B cell (primary cell): ENCODE measurements around the gene SLC6A12. TPM values are rescaled to one million over a fixed set of nuclear protein-coding genes. Genes with fewer than 3 reads are reported as not detected.

Experiments used
- ATAC-seq: fragments of 200-7000 bp; cut with Tn5 transposase; one replicate; pipeline ENCODE4 v1.10.0; 2021; ENCODE audit warnings: low read depth, mild to moderate bottlenecking, moderate number of reproducible peaks, moderate library complexity
- CTCF ChIA-PET: fragments of 350-600 bp; sonication (Branson Sonifier 250); formaldehyde crosslinking; loops from one replicate; lab custom pipeline; 2021; ENCODE audit warnings: antibody characterized with exemption, inconsistent platforms; lab: Charles Lee
- POLR2A ChIA-PET: fragments of 350-600 bp; sonication (Branson Sonifier 250); formaldehyde crosslinking; loops from one replicate; lab custom pipeline; 2021; ENCODE audit warnings: antibody characterized with exemption; lab: Charles Lee
- DNase-seq: peaks from one replicate; pipeline ENCODE4 v3.0.0; 2013
- H2AFZ ChIP-seq: 2 replicates; pipeline ENCODE4 v1.6.1; 2012; ENCODE audit warnings: mild to moderate bottlenecking, low read depth, low read length; ENCODE audit not compliant: insufficient read depth, poor library complexity, severe bottlenecking
- H3K27ac ChIP-seq, 2 donors: 1 replicate in 1 of 2; 2 replicates in 1 of 2; pipeline ENCODE4 v1.5.1; 2012 to 2013; ENCODE audit warnings: low read length in 2 of 2, mild to moderate bottlenecking in 2 of 2, moderate library complexity in 1 of 2
- H3K27me3 ChIP-seq, 4 experiments: fragments of 200-600 bp in 1 of 4; sonication (generic) in 1 of 4; replicated peaks in 1 of 4; 1 replicate in 2 of 4; 2 replicates in 2 of 4; pipeline versions ENCODE4 v1.6.1 to v1.7.0; 2013 to 2016; ENCODE audit warnings: low read length in 3 of 4, mild to moderate bottlenecking in 2 of 4, mixed read lengths in 1 of 4, moderate library complexity in 1 of 4; ENCODE audit not compliant: insufficient read depth in 4 of 4, control insufficient read depth in 3 of 4; ENCODE audit errors: control extremely low read depth in 1 of 4
- H3K36me3 ChIP-seq, 2 experiments: replicated peaks in 1 of 2; 1 replicate in 1 of 2; 2 replicates in 1 of 2; pipeline versions ENCODE4 v1.6.1 to v1.7.1; 2013; ENCODE audit warnings: low read length in 1 of 2; ENCODE audit not compliant: insufficient read depth in 2 of 2, control insufficient read depth in 1 of 2; ENCODE audit errors: control extremely low read depth in 1 of 2, extremely low read depth in 1 of 2
- H3K4me1 ChIP-seq, 2 donors: fragments of 200-600 bp in 1 of 2; sonication (generic) in 1 of 2; 1 replicate in 1 of 2; 2 replicates in 1 of 2; pipeline versions ENCODE4 v1.5.1 to v1.6.1; 2013 to 2017; ENCODE audit warnings: low read length in 2 of 2; ENCODE audit not compliant: control insufficient read depth in 2 of 2, insufficient read depth in 2 of 2
- H3K4me2 ChIP-seq: replicated peaks from 2 replicates; pipeline ENCODE3; 2012; ENCODE audit warnings: mild to moderate bottlenecking, low read depth, low read length; ENCODE audit not compliant: poor library complexity, severe bottlenecking
- H3K4me3 ChIP-seq, 5 experiments: fragments of 200-600 bp in 1 of 5; sonication (generic) in 1 of 5; 1 replicate in 3 of 5; 2 replicates in 2 of 5; pipeline versions ENCODE4 v1.5.1 to v1.7.0; 2011 to 2016; ENCODE audit warnings: low read length in 4 of 5, mild to moderate bottlenecking in 4 of 5, low read depth in 2 of 5, control low read depth in 1 of 5, moderate library complexity in 1 of 5; ENCODE audit not compliant: insufficient read depth in 1 of 5; ENCODE audit errors: control extremely low read depth in 1 of 5, extremely low read depth in 1 of 5
- H3K79me2 ChIP-seq: fragments of 200-600 bp; sonication (generic); one replicate; pipeline ENCODE4 v1.6.0; 2016; ENCODE audit warnings: low read length; ENCODE audit not compliant: control insufficient read depth, insufficient read depth
- H3K9ac ChIP-seq: fragments of 200-600 bp; sonication (generic); 2 replicates; pipeline ENCODE4 v1.6.1; 2017; ENCODE audit warnings: mild to moderate bottlenecking, low read length, moderate library complexity
- H3K9me3 ChIP-seq, 3 donors: one replicate each; pipeline versions ENCODE4 v1.6.1 to v1.7.1; 2013; ENCODE audit warnings: low read length in 2 of 3; ENCODE audit not compliant: control insufficient read depth in 2 of 3, insufficient read depth in 1 of 3; ENCODE audit errors: control extremely low read depth in 1 of 3
- H4K20me1 ChIP-seq: 2 replicates; pipeline ENCODE4 v1.6.0; 2012; ENCODE audit warnings: mild to moderate bottlenecking, low read length; ENCODE audit not compliant: insufficient read depth, control insufficient read depth, poor library complexity, severe bottlenecking
- H3K27ac Mint-ChIP-seq: one replicate; pipeline ENCODE4 v1.8.0; 2021; ENCODE audit warnings: mixed read lengths
- H3K27me3 Mint-ChIP-seq: one replicate; pipeline ENCODE4 v1.8.0; 2021; ENCODE audit warnings: mixed read lengths
- H3K4me1 Mint-ChIP-seq: one replicate; pipeline ENCODE4 v1.8.0; 2021; ENCODE audit warnings: mixed read lengths
- H3K4me3 Mint-ChIP-seq: one replicate; pipeline ENCODE4 v1.8.0; 2021; ENCODE audit warnings: mixed read lengths
- H3K9me3 Mint-ChIP-seq: one replicate; pipeline ENCODE4 v1.8.0; 2022; ENCODE audit warnings: mixed read lengths; ENCODE audit not compliant: insufficient read depth
- CTCF ChIP-seq: fragments of 200-600 bp; IDR thresholded peaks from one replicate; pipeline ENCODE4 v1.8.0; 2022; ENCODE audit warnings: antibody characterized with exemption, mild to moderate bottlenecking
- EZH2 ChIP-seq: IDR thresholded peaks from 2 replicates; pipeline ENCODE4 v1.6.1; 2012; ENCODE audit warnings: borderline replicate concordance, low read depth, mild to moderate bottlenecking, moderate library complexity, low read length; ENCODE audit not compliant: insufficient read depth, poor library complexity, severe bottlenecking
- WGBS: methylation state at CpG from one replicate; pipeline ENCODE4 v1.1.5; 2013; ENCODE audit warnings: missing lambda C conversion rate; ENCODE audit not compliant: insufficient coverage; 5-methylcytosine and 5-hydroxymethylcytosine counted together
- intact Hi-C: fragments of 100-400 bp; cut with micrococcal nuclease; formaldehyde crosslinking; loops from one replicate; pipeline ENCODE4 v1.10.0; 2022
- polyA plus RNA-seq: library from polyadenylated mRNA; depleted of rRNA; stranded (reverse); fragments of >200 nt; gene quantifications from 2 replicates; pipeline ENCODE4 v1.2.3, GENCODE V29; 2012
- total RNA-seq, 2 donors: library from RNA; stranded (reverse); fragments of 120-200 nt in 1 of 2; gene quantifications; 1 replicate in 1 of 2; 2 replicates in 1 of 2; pipeline versions ENCODE4 v1.2.3 to v1.2.4, GENCODE V29; 2013 to 2022

The SLC6A12 gene
- total and polyA plus RNA-seq, 2 donors (not counting 1 experiment from before 2014, with no cell fraction given): 0.06 TPM; not detected in 1

- POLR2A ChIA-PET: no interaction called here
- no peak within 1 kb of the TSS for H3K27ac ChIP-seq
- TF ChIP-seq EZH2 (no peak), CTCF (no peak)
These were observed 48.9 kb upstream of the SLC6A12 start, which contains the start of gene SLC6A13 for GRCh38 chr12:262817-263216. TSS of gene SLC6A13 (minus strand) at chr12:262836. CDS start at chr12:260052, 2,784 bp downstream.

DNA sequence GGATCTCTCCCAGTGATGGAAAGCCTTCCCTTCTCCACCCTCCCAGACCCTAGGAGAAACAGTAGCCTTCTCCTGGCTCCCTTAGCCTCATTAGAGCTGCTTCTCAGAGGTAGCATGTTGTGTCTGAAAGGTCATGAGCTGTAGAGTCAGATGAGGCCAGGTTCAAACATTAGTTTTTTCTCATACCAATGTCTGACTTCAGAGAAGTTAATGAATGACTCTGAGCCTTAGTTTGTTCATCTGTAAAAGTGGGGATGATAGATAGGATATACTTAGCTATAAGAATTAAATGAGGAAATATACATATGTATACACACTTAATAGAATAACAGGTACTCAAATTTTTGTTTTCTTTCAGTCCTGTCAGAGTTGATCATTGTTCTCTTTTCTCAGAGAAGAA is 48.2 kb upstream of the SLC6A12 start:
- CTCF ChIA-PET: no interaction called here
- intact Hi-C loops: no loop called here
- no peak for ATAC-seq
- POLR2A ChIA-PET: no interaction called here
- Histone ChIP-seq H3K79me2 (no peaks in the 10 kb centered on the region), H3K4me2 (no peak overlapping the region), H3K27me3 (peaks cover 0 to 9% (median 4%) of the 10 kb centered on the region in 4 experiments), H4K20me1 (no peaks in the 10 kb centered on the region), H3K36me3 (no peaks in the 10 kb centered on the region), H3K27ac (no peak overlapping the region), H3K4me3 (no peak overlapping the region), H3K9me3 (no peaks in the 10 kb centered on the region), H3K9ac (no peak overlapping the region), H2AFZ (no peak overlapping the region), H3K4me1 (no peaks in the 10 kb centered on the region)
- Mint-ChIP-seq H3K4me1 (no peaks in the 10 kb centered on the region), H3K27me3 (peaks cover 30% of the 10 kb centered on the region), H3K4me3 (no peak overlapping the region), H3K9me3 (no peaks in the 10 kb centered on the region), H3K27ac (no peak overlapping the region)
- no peak for TF ChIP-seq CTCF
- DNase-seq: no peak

More at GRCh38 chr12:262817-263216, 48.9 kb upstream of the SLC6A12 start, which contains the start of gene SLC6A13:
- CTCF ChIA-PET: no interaction called here
- Histone ChIP-seq H3K9ac (no peak within 1 kb of the TSS), H3K4me1 (no peaks in the 10 kb centered on the region), H3K4me3 (no peak within 1 kb of the TSS), H3K27me3 (peaks cover 0 to 8% (median 4%) of the 10 kb centered on the region in 4 experiments), H4K20me1 (no peaks in the 10 kb centered on the region), H2AFZ (no peak within 1 kb of the TSS), H3K4me2 (no peak within 1 kb of the TSS), H3K79me2 (no peaks in the 10 kb centered on the region), H3K36me3 (no peaks in the 10 kb centered on the region), H3K9me3 (no peaks in the 10 kb centered on the region)
- no peak for ATAC-seq
- Mint-ChIP-seq H3K9me3 (no peaks in the 10 kb centered on the region), H3K27ac (no peak within 1 kb of the TSS), H3K4me3 (no peak within 1 kb of the TSS), H3K4me1 (no peaks in the 10 kb centered on the region), H3K27me3 (peaks cover 24% of the 10 kb centered on the region)
- no peak for DNase-seq
- WGBS: no CpG with 5 or more reads among the region's 7 CpGs
- intact Hi-C loops: no loop called here
